Karpas-422 (cell line): ENCODE data around the gene LYRM2. TPM values are rescaled to one million over a fixed set of nuclear protein-coding genes. Genes with fewer than 3 reads are reported as not detected.

ENCODE experiments used
- DNase-seq: peaks from one replicate; pipeline ENCODE4 v3.0.0-alpha.2; 2015
- H2AFZ ChIP-seq: fragments of 200-600 bp; sonication (generic); 2 replicates; pipeline ENCODE4 v1.6.1; 2014; ENCODE audit warnings: antibody characterized with exemption, low read length, mixed read lengths
- H3K27ac ChIP-seq: fragments of 200-600 bp; sonication (generic); 2 replicates; pipeline ENCODE4 v1.5.1; 2014; ENCODE audit warnings: mild to moderate bottlenecking, low read length, moderate library complexity
- H3K27me3 ChIP-seq: fragments of 200-600 bp; sonication (generic); 2 replicates; pipeline ENCODE4 v1.6.1; 2014; ENCODE audit warnings: low read length, mixed read lengths
- H3K36me3 ChIP-seq: fragments of 200-600 bp; sonication (generic); 2 replicates; pipeline ENCODE4 v1.6.1; 2014; ENCODE audit warnings: low read length, mixed read lengths; ENCODE audit not compliant: insufficient read depth
- H3K4me1 ChIP-seq: fragments of 200-600 bp; sonication (generic); 2 replicates; pipeline ENCODE4 v1.6.1; 2014; ENCODE audit warnings: mild to moderate bottlenecking, low read length, mixed read lengths
- H3K4me2 ChIP-seq: fragments of 200-600 bp; sonication (generic); 2 replicates; pipeline ENCODE4 v1.6.1; 2014; ENCODE audit warnings: low read length, low read depth, mild to moderate bottlenecking; ENCODE audit not compliant: poor library complexity, severe bottlenecking
- H3K4me3 ChIP-seq: fragments of 200-600 bp; sonication (generic); 2 replicates; pipeline ENCODE4 v1.5.1; 2014; ENCODE audit warnings: mild to moderate bottlenecking, antibody characterized with exemption, low read length, mixed read lengths
- H3K79me2 ChIP-seq: fragments of 200-600 bp; sonication (generic); 2 replicates; pipeline ENCODE4 v1.6.1; 2014; ENCODE audit warnings: mild to moderate bottlenecking, low read length, mixed read lengths
- H3K9ac ChIP-seq: fragments of 200-600 bp; sonication (generic); 2 replicates; pipeline ENCODE4 v1.6.0; 2014; ENCODE audit warnings: low read length
- H3K9me2 ChIP-seq: fragments of 200-600 bp; sonication (generic), shearing (Covaris generic); replicated peaks from 2 replicates; pipeline ENCODE4 v1.6.0; 2014; ENCODE audit warnings: mild to moderate bottlenecking, low read length, moderate library complexity; ENCODE audit not compliant: insufficient read depth
- H3K9me3 ChIP-seq: fragments of 300-700, 200-600 bp; sonication (generic); 2 replicates; pipeline ENCODE4 v1.6.1; 2014; ENCODE audit warnings: low read length, mixed read lengths
- H4K20me1 ChIP-seq: fragments of 200-600 bp; sonication (generic); 2 replicates; pipeline ENCODE4 v1.6.1; 2014; ENCODE audit warnings: mild to moderate bottlenecking, antibody characterized with exemption, low read length, low read depth; ENCODE audit not compliant: insufficient read depth
- total RNA-seq: library from RNA; depleted of rRNA; stranded (reverse); fragments of >200 nt; shearing (Covaris generic); gene quantifications from 2 replicates; pipeline ENCODE4 v1.2.3, GENCODE V29; 2014; ENCODE audit warnings: low replicate concordance

Gene LYRM2
- total RNA-seq, 1 experiment from 2014 or later: 23.9 TPM

- H2AFZ ChIP-seq: no peak overlapping the region
- no peaks in the 10 kb centered on the region for H4K20me1 ChIP-seq
- no peaks in the 10 kb centered on the region for H3K79me2 ChIP-seq
- H3K27ac ChIP-seq: no peak overlapping the region
- H3K9me3 ChIP-seq: no peaks in the 10 kb centered on the region
- no peaks in the 10 kb centered on the region for H3K9me2 ChIP-seq
- H3K9ac ChIP-seq: no peak overlapping the region
- H3K4me2 ChIP-seq: no peak overlapping the region
- no peaks in the 10 kb centered on the region for H3K4me1 ChIP-seq
- no peak overlapping the region for H3K4me3 ChIP-seq
- H3K27me3 ChIP-seq: no peaks in the 10 kb centered on the region
- no peak for DNase-seq
- H3K36me3 ChIP-seq: no peaks in the 10 kb centered on the region
These were observed 53.4 kb downstream of the LYRM2 start for GRCh38 chr6:89585154-89585553.

- H2AFZ ChIP-seq: no peak overlapping the region
- no peaks in the 10 kb centered on the region for H3K9me2 ChIP-seq
- H3K4me2 ChIP-seq: no peak overlapping the region
- no peaks in the 10 kb centered on the region for H3K4me1 ChIP-seq
- no peaks in the 10 kb centered on the region for H3K27me3 ChIP-seq
- H3K9me3 ChIP-seq: no peaks in the 10 kb centered on the region
- H3K36me3 ChIP-seq: no peaks in the 10 kb centered on the region
- no peaks in the 10 kb centered on the region for H4K20me1 ChIP-seq
- no peak overlapping the region for H3K27ac ChIP-seq
- DNase-seq: no peak
- no peak overlapping the region for H3K9ac ChIP-seq
- no peaks in the 10 kb centered on the region for H3K79me2 ChIP-seq
- H3K4me3 ChIP-seq: no peak overlapping the region
These were observed 54.0 kb downstream of the LYRM2 start for GRCh38 chr6:89584539-89584938.

GRCh38 chr6:89583559-89583958, 55.0 kb downstream of the LYRM2 start:
- Histone ChIP-seq H3K4me3 (no peak overlapping the region), H2AFZ (no peak overlapping the region), H3K9ac (no peak overlapping the region), H3K27ac (no peak overlapping the region), H3K4me2 (no peak overlapping the region), H3K79me2 (no peaks in the 10 kb centered on the region), H3K36me3 (no peaks in the 10 kb centered on the region), H3K27me3 (no peaks in the 10 kb centered on the region), H3K4me1 (no peaks in the 10 kb centered on the region), H4K20me1 (no peaks in the 10 kb centered on the region), H3K9me2 (no peaks in the 10 kb centered on the region), H3K9me3 (no peaks in the 10 kb centered on the region)
- no peak for DNase-seq

GRCh38 chr6:89582669-89583325, 55.8 kb downstream of the LYRM2 start:
- Histone ChIP-seq H3K27ac (no peak overlapping the region), H3K4me2 (no peak overlapping the region), H4K20me1 (no peaks in the 10 kb centered on the region), H3K9me2 (no peaks in the 10 kb centered on the region), H3K27me3 (no peaks in the 10 kb centered on the region), H3K4me3 (no peak overlapping the region), H3K4me1 (no peaks in the 10 kb centered on the region), H3K9me3 (no peaks in the 10 kb centered on the region), H3K79me2 (no peaks in the 10 kb centered on the region), H3K9ac (no peak overlapping the region), H2AFZ (no peak overlapping the region), H3K36me3 (no peaks in the 10 kb centered on the region)
- no peak for DNase-seq

GRCh38 chr6:89581689-89582088, 56.9 kb downstream of the LYRM2 start:
- no peaks in the 10 kb centered on the region for H3K9me2 ChIP-seq
- H3K9me3 ChIP-seq: no peaks in the 10 kb centered on the region
- no peaks in the 10 kb centered on the region for H3K27me3 ChIP-seq
- DNase-seq: no peak
- H3K9ac ChIP-seq: no peak overlapping the region
- no peaks in the 10 kb centered on the region for H3K79me2 ChIP-seq
- H2AFZ ChIP-seq: no peak overlapping the region
- H3K4me3 ChIP-seq: no peak overlapping the region
- no peak overlapping the region for H3K4me2 ChIP-seq
- no peaks in the 10 kb centered on the region for H3K36me3 ChIP-seq
- no peaks in the 10 kb centered on the region for H4K20me1 ChIP-seq
- H3K4me1 ChIP-seq: no peaks in the 10 kb centered on the region
- no peak overlapping the region for H3K27ac ChIP-seq

GRCh38 chr6:89580997-89581666, 57.4 kb downstream of the LYRM2 start:
- Histone ChIP-seq H3K9me2 (no peaks in the 10 kb centered on the region), H3K9me3 (no peaks in the 10 kb centered on the region), H3K27ac (no peak overlapping the region), H3K9ac (no peak overlapping the region), H3K4me3 (no peak overlapping the region), H4K20me1 (no peaks in the 10 kb centered on the region), H3K79me2 (no peaks in the 10 kb centered on the region), H3K36me3 (no peaks in the 10 kb centered on the region), H3K27me3 (no peaks in the 10 kb centered on the region), H2AFZ (no peak overlapping the region), H3K4me2 (no peak overlapping the region), H3K4me1 (no peaks in the 10 kb centered on the region)
- DNase-seq: no peak

GRCh38 chr6:89575562-89575960, 63.0 kb downstream of the LYRM2 start:
- Histone ChIP-seq H3K9me2 (no peaks in the 10 kb centered on the region), H2AFZ (no peak overlapping the region), H4K20me1 (no peaks in the 10 kb centered on the region), H3K9ac (no peak overlapping the region), H3K4me1 (no peaks in the 10 kb centered on the region), H3K27ac (no peak overlapping the region), H3K4me2 (no peak overlapping the region), H3K27me3 (no peaks in the 10 kb centered on the region), H3K9me3 (no peaks in the 10 kb centered on the region), H3K36me3 (no peaks in the 10 kb centered on the region), H3K79me2 (no peaks in the 10 kb centered on the region), H3K4me3 (no peak overlapping the region)
- DNase-seq: no peak

GRCh38 chr6:89574910-89575561, 63.5 kb downstream of the LYRM2 start:
- Histone ChIP-seq H4K20me1 (no peaks in the 10 kb centered on the region), H3K4me1 (no peaks in the 10 kb centered on the region), H3K9me2 (no peaks in the 10 kb centered on the region), H3K9ac (no peak overlapping the region), H3K27me3 (no peaks in the 10 kb centered on the region), H3K4me3 (no peak overlapping the region), H3K4me2 (no peak overlapping the region), H3K27ac (no peak overlapping the region), H3K79me2 (no peaks in the 10 kb centered on the region), H3K36me3 (no peaks in the 10 kb centered on the region), H3K9me3 (no peaks in the 10 kb centered on the region), H2AFZ (no peak overlapping the region)
- DNase-seq: no peak
